T-helper 2 cell treated with Interferon-gamma antibody and Interleukin-4, amounts not matched to agents 100 ng/mL and 5 ng/mL, for 36 hours (primary cell): ENCODE results near the gene NOP9. TPM values are rescaled to one million over a fixed set of nuclear protein-coding genes. Genes with fewer than 3 reads are reported as not detected.

Experiments
- intact Hi-C: fragments of 100-400 bp; cut with micrococcal nuclease; formaldehyde crosslinking; loops from one replicate; pipeline ENCODE4 v1.15.1; 2023
- total RNA-seq: library from RNA; stranded (reverse); gene quantifications from 2 replicates; pipeline ENCODE4 v1.2.3, GENCODE V29; 2022

NOP9 gene
- total RNA-seq, 1 donor from 2014 or later, result 41.6 TPM

- intact Hi-C loops, result loop anchor here (1.0 kb wide), 1 partner anchor 65 kb away; the partner anchor contains the start of gene TINF2
These were observed 8.1 kb downstream of the NOP9 start, which contains the start of gene CIDEB for GRCh38 chr14:24307575-24308341. Gene CIDEB, minus strand, starts transcription at chr14:24307977. Its CDS starts 119 bp downstream, at chr14:24307858.

- intact Hi-C loops, result loop anchor here (1.0 kb wide), 1 partner anchor 66 kb away; the partner anchor contains the start of gene TINF2
These were observed 8.9 kb downstream of the NOP9 start for GRCh38 chr14:24308342-24309124.

- intact Hi-C loops, result loop anchor here (2.0 to 5.0 kb wide), 2 partner anchors 23 to 123 kb away; no protein-coding TSS in a partner anchor
These were observed 10.1 kb downstream of the NOP9 start, which contains the start of gene LTB4R2 for GRCh38 chr14:24309538-24310264. Gene LTB4R2, plus strand, starts transcription at chr14:24310140. Its CDS starts 525 bp downstream, at chr14:24310665.

- intact Hi-C loops, result loop anchor here (2.0 to 5.0 kb wide), 2 partner anchors 23 to 122 kb away; no protein-coding TSS in a partner anchor
These were observed 10.6 kb downstream of the NOP9 start for GRCh38 chr14:24310265-24310645.

- intact Hi-C loops, result loop anchor here (1.0 to 5.0 kb wide), 3 partner anchors 22 to 121 kb away; partner anchors contain the start of gene CHMP4A
These were observed 11.3 kb downstream of the NOP9 start, which contains the start of gene LTB4R for GRCh38 chr14:24310646-24311604. Gene LTB4R, plus strand, starts transcription at chr14:24311502. Its CDS starts 4,150 bp downstream, at chr14:24315652.

GRCh38 chr14:24311837-24312615, 12.4 kb downstream of the NOP9 start:
- intact Hi-C loops, result loop anchor here (1.0 to 5.0 kb wide), 3 partner anchors 21 to 120 kb away; partner anchors contain the start of gene CHMP4A

GRCh38 chr14:24312736-24313507, 13.3 kb downstream of the NOP9 start:
- intact Hi-C loops, result loop anchor here (5.0 kb wide), 1 partner anchor 119 kb away; no protein-coding TSS in a partner anchor

- intact Hi-C loops, result loop anchor here (5.0 kb wide), 1 partner anchor 118 kb away; no protein-coding TSS in a partner anchor
These were observed 14.3 kb downstream of the NOP9 start for GRCh38 chr14:24313913-24314312.

- intact Hi-C loops, result loop anchor here (5.0 kb wide), 1 partner anchor 118 kb away; no protein-coding TSS in a partner anchor
These were observed 14.9 kb downstream of the NOP9 start for GRCh38 chr14:24314377-24315193.

GRCh38 chr14:24315243-24315806, 15.7 kb downstream of the NOP9 start:
- intact Hi-C loops, result no loop called here

GRCh38 chr14:24315807-24316596, 16.4 kb downstream of the NOP9 start:
- intact Hi-C loops, result no loop called here

- intact Hi-C loops, result no loop called here
These were observed 16.9 kb downstream of the NOP9 start for GRCh38 chr14:24316597-24316950.

GRCh38 chr14:24317141-24317928, 17.7 kb downstream of the NOP9 start:
- intact Hi-C loops, result no loop called here

- intact Hi-C loops, result no loop called here
These were observed 21.7 kb downstream of the NOP9 start for GRCh38 chr14:24321212-24321975.
